RWPE1 (cell line): ENCODE data around the gene INPP5A.

Experiments used
- CTCF ChIA-PET: fragments of 350-600 bp; sonication (Branson Sonifier 250); formaldehyde crosslinking; extraction: SDS; loops from one replicate; lab custom pipeline; 2021; lab: Yijun Ruan, JAX
- POLR2A ChIA-PET: fragments of 400-600 bp; formaldehyde crosslinking; extraction: SDS; loops from one replicate; lab custom pipeline; 2020; ENCODE audit warnings: antibody characterized with exemption; ENCODE audit not compliant: low non-redundant PET; lab: Yijun Ruan, JAX
- DNase-seq: peaks from one replicate; pipeline ENCODE4 v3.0.0; 2012; ENCODE audit warnings: low spot score
- H3K27ac ChIP-seq: fragments of 450-650 bp; 2 replicates; pipeline ENCODE4 v1.5.1; 2017
- CTCF ChIP-seq: fragments of 450-650 bp; conservative IDR thresholded peaks from 2 replicates; pipeline ENCODE4 v1.5.1; 2017; ENCODE audit warnings: low read depth, mild to moderate bottlenecking

The INPP5A gene

GRCh38 chr10:132652446-132652845 lies 114.9 kb downstream of the INPP5A start:
- ChIA-PET POLR2A (no interaction called here), CTCF (no interaction called here)
- no peak for TF ChIP-seq CTCF
- no peak overlapping the region for H3K27ac ChIP-seq
- DNase-seq, result no peak

GRCh38 chr10:132652936-132653590 lies 115.5 kb downstream of the INPP5A start:
- no peak overlapping the region for H3K27ac ChIP-seq
- ChIA-PET CTCF (no interaction called here), POLR2A (no interaction called here)
- no peak for DNase-seq
- TF ChIP-seq CTCF, result no peak

GRCh38 chr10:132653721-132654120 lies 116.1 kb downstream of the INPP5A start:
- CTCF ChIA-PET, result interaction anchor here (0.7 to 1.7 kb wide), 3 partner anchors 31 to 322 kb away, joined by 3 to 8 read pairs (median 5); partner anchors contain the start of gene LRRC27
- no peak for TF ChIP-seq CTCF
- POLR2A ChIA-PET, result no interaction called here
- no peak for DNase-seq
- no peak overlapping the region for H3K27ac ChIP-seq

- H3K27ac ChIP-seq, result no peak overlapping the region
- ChIA-PET POLR2A (no interaction called here), CTCF (interaction anchor here (0.6 to 2.1 kb wide), 26 partner anchors 10 to 737 kb away, joined by 3 to 9 read pairs (median 4); partner anchors contain the start of gene LRRC27)
- no peak for TF ChIP-seq CTCF
- DNase-seq, result no peak
Observed at GRCh38 chr10:132654121-132654571, 116.6 kb downstream of the INPP5A start.

- no peak overlapping the region for H3K27ac ChIP-seq
- TF ChIP-seq CTCF, result peak; percentile 90
- DNase-seq, result peak; percentile 84
- ChIA-PET CTCF (interaction anchor here (0.6 to 2.1 kb wide), 32 partner anchors 9 to 736 kb away, joined by 3 to 9 read pairs (median 4); no protein-coding TSS in a partner anchor), POLR2A (no interaction called here)
Observed at GRCh38 chr10:132654708-132655661, 117.4 kb downstream of the INPP5A start.

- DNase-seq, result no peak
- ChIA-PET CTCF (interaction anchor here (0.6 to 2.1 kb wide), 6 partner anchors 8 to 450 kb away, joined by 3 to 9 read pairs (median 8); no protein-coding TSS in a partner anchor), POLR2A (no interaction called here)
- TF ChIP-seq CTCF, result no peak
- H3K27ac ChIP-seq, result no peak overlapping the region
Observed at GRCh38 chr10:132655735-132656134, 118.1 kb downstream of the INPP5A start.
